ENCODE results near the gene CCDC117. TPM values are rescaled to one million over a fixed set of nuclear protein-coding genes. Genes with fewer than 3 reads are reported as not detected.
"Not testable (repeated sequence)": the region's sequence is repeated elsewhere in the genome, so short reads cannot be mapped to it uniquely, and the experiment has no call there.

Gene CCDC117
- total RNA-seq, 1 donor: 23.0 TPM

GRCh38 chr22:28759861-28760560 lies 12.5 kb upstream of the CCDC117 start:
- DNase-seq (ENCODE audit: low read depth): no peak
- no peak overlapping the region for H3K4me3 ChIP-seq (ENCODE audit: low read depth, low read length)
- TF ChIP-seq CTCF (IDR thresholded peaks at IDR 0.05; ENCODE audit: insufficient read depth, low read length): no peak

DNA sequence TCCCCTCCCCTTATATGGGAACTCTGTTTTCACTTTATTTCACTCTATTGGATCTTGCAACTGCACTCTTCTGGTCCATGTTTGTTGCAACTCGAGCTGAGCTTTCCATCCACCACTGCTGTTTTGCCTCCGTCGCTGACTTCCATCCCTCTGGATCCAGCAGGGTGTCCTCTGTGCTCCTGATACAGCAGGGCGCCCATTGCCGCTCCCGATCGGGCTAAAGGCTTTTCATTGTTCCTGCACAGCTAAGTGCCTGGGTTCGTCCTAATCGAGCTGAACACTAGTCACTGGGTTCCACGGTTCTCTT lies 11.1 kb upstream of the CCDC117 start:
- DNase-seq (ENCODE audit: low read depth): no peak
- TF ChIP-seq CTCF (IDR thresholded peaks at IDR 0.05; ENCODE audit: insufficient read depth, low read length): no peak
- no peak overlapping the region for H3K4me3 ChIP-seq (ENCODE audit: low read depth, low read length)

GRCh38 chr22:28762000-28762399 lies 10.5 kb upstream of the CCDC117 start:
- H3K4me3 ChIP-seq (ENCODE audit: low read depth, low read length); DNase-seq (ENCODE audit: low read depth): not testable (repeated sequence)

GRCh38 chr22:28766628-28767027 lies 5.9 kb upstream of the CCDC117 start:
- no peak for TF ChIP-seq CTCF (IDR thresholded peaks at IDR 0.05; ENCODE audit: insufficient read depth, low read length)
- DNase-seq (ENCODE audit: low read depth): no peak
- H3K4me3 ChIP-seq (ENCODE audit: low read depth, low read length): no peak overlapping the region

- TF ChIP-seq CTCF (IDR thresholded peaks at IDR 0.05; ENCODE audit: insufficient read depth, low read length): no peak
- no peak overlapping the region for H3K4me3 ChIP-seq (ENCODE audit: low read depth, low read length)
- DNase-seq (ENCODE audit: low read depth): peak; percentile 33
Measured at GRCh38 chr22:28768701-28769393, 3.6 kb upstream of the CCDC117 start.

DNA sequence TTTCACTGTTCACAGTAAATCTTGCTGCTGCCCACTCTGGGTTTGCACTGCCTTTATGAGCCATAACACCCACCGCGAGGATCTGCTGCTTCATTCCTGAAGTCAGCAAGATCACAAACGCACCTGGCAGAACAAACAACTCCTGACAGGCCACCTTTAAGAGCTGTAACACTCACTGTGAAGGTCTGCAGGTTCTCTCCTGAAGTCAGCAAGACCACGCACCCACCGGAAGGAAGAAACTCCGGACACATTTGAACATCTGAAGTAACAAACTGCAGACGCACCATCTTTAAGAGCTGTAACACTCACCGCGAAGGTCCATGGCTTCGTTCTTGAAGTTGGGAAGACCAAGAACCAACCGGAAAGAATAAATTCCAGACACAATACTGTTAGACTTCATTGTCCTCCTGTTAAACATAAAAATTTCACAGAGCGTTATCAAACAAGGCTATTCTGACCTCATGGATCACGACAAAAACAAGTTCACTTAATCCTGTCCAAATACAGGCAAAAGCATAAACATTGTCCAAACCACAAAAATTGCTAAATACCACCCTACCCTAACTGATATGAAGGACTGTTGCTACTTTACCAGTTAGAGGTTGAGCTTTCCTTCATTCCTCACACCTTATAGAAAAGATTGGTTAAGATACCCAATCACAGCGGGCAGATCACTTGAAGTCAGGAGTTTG lies 3.0 kb upstream of the CCDC117 start:
- no peak for DNase-seq (ENCODE audit: low read depth)
- TF ChIP-seq CTCF (IDR thresholded peaks at IDR 0.05; ENCODE audit: insufficient read depth, low read length): no peak
- H3K4me3 ChIP-seq (ENCODE audit: low read depth, low read length): no peak overlapping the region

- H3K4me3 ChIP-seq (ENCODE audit: low read depth, low read length): no peak overlapping the region
- TF ChIP-seq CTCF (IDR thresholded peaks at IDR 0.05; ENCODE audit: insufficient read depth, low read length): no peak
- no peak for DNase-seq (ENCODE audit: low read depth)
Measured at GRCh38 chr22:28771195-28771791, 1.2 kb upstream of the CCDC117 start.
